OCI-LY7 (cell line): Measurements from ENCODE around the gene S100A1. TPM values are rescaled to one million over a fixed set of nuclear protein-coding genes. Genes with fewer than 3 reads are reported as not detected.
A peak's percentile ranks its signal among the peaks of the same experiment; 100 is the strongest.

Source experiments
- BruUV-seq: library from RNA; stranded (reverse); fragments of 400-500 nt; replicated peaks from 2 replicates; lab custom pipeline; 2021; lab: Mats Ljungman, UMichigan
- CTCF ChIA-PET: fragments of 300-600 bp; sonication (Branson Sonifier 250); formaldehyde crosslinking; loops from one replicate; lab custom pipeline; 2022; ENCODE audit warnings: antibody characterized with exemption; ENCODE audit not compliant: unreplicated experiment; lab: Charles Lee
- POLR2A ChIA-PET: fragments of 300-600 bp; sonication (Branson Sonifier 250); formaldehyde crosslinking; loops from one replicate; lab custom pipeline; 2022; ENCODE audit warnings: antibody characterized with exemption; lab: Charles Lee
- DNase-seq: peaks from one replicate; pipeline ENCODE4 v3.0.0-alpha.2; 2015; ENCODE audit warnings: low spot score
- H2AFZ ChIP-seq: fragments of 200-600 bp; sonication (generic), shearing (Covaris generic); 2 replicates; pipeline ENCODE4 v1.6.1; 2014; ENCODE audit warnings: mild to moderate bottlenecking, antibody characterized with exemption, low read length, moderate library complexity
- H3K27ac ChIP-seq: fragments of 200-600 bp; sonication (generic); 2 replicates; pipeline ENCODE4 v1.5.1; 2014; ENCODE audit warnings: mixed run types, low read depth, mild to moderate bottlenecking, moderate library complexity, low read length, inconsistent platforms; ENCODE audit not compliant: poor library complexity, severe bottlenecking
- H3K36me3 ChIP-seq: fragments of 200-600 bp; sonication (generic); 2 replicates; pipeline ENCODE4 v1.6.1; 2014; ENCODE audit warnings: mild to moderate bottlenecking, antibody characterized with exemption, low read length, moderate library complexity, mixed read lengths; ENCODE audit not compliant: insufficient read depth
- H3K4me1 ChIP-seq: fragments of 200-600 bp; sonication (generic); 2 replicates; pipeline ENCODE4 v1.5.1; 2014; ENCODE audit warnings: mild to moderate bottlenecking, low read length; ENCODE audit not compliant: insufficient read depth, poor library complexity, severe bottlenecking
- H3K4me2 ChIP-seq: fragments of 200-600 bp; sonication (generic); 2 replicates; pipeline ENCODE4 v1.6.1; 2014; ENCODE audit warnings: mild to moderate bottlenecking, low read length
- H3K4me3 ChIP-seq: fragments of 200-600 bp; sonication (generic); 2 replicates; pipeline ENCODE4 v1.5.1; 2014; ENCODE audit warnings: mild to moderate bottlenecking, low read depth, low read length; ENCODE audit not compliant: poor library complexity, severe bottlenecking
- H3K79me2 ChIP-seq: fragments of 200-600 bp; sonication (generic); 2 replicates; pipeline ENCODE4 v1.6.1; 2016; ENCODE audit warnings: low read depth, mild to moderate bottlenecking, low read length, moderate library complexity, mixed read lengths; ENCODE audit not compliant: insufficient read depth
- H3K9me2 ChIP-seq: fragments of 200-600 bp; sonication (generic); 2 replicates; pipeline ENCODE4 v1.6.1; 2016; ENCODE audit warnings: mild to moderate bottlenecking, low read length, mixed read lengths; ENCODE audit not compliant: insufficient read depth
- H3K9me3 ChIP-seq: fragments of 200-600 bp; sonication (generic); 2 replicates; pipeline ENCODE4 v1.6.1; 2014; ENCODE audit warnings: mild to moderate bottlenecking, mixed run types, low read length, mixed read lengths
- H4K20me1 ChIP-seq: fragments of 200-600 bp; sonication (generic); 2 replicates; pipeline ENCODE4 v1.6.1; 2014; ENCODE audit warnings: mild to moderate bottlenecking, antibody characterized with exemption, low read length, moderate library complexity, mixed read lengths; ENCODE audit not compliant: insufficient read depth
- EZH2phosphoT487 ChIP-seq: fragments of 200-600 bp; sonication (generic); IDR thresholded peaks from 2 replicates; pipeline ENCODE4 v1.6.1; 2018; ENCODE audit warnings: low read depth, borderline replicate concordance, mild to moderate bottlenecking, mixed run types, antibody characterized with exemption, low read length, moderate library complexity, mixed read lengths
- intact Hi-C: fragments of 100-400 bp; cut with micrococcal nuclease; formaldehyde crosslinking; loops from one replicate; pipeline ENCODE4 v1.10.0; 2022; ENCODE audit not compliant: unreplicated experiment
- total RNA-seq, 2 experiments: library from RNA; depleted of rRNA in 1 of 2; stranded (reverse); fragments of >200 nt in 1 of 2; shearing (Covaris generic) in 1 of 2; gene quantifications; 2 replicates each; pipeline ENCODE4 v1.2.3, GENCODE V29; 2014 to 2022
- TF ChIP-seq, protein P1 (sequence below): fragments of 200-600 bp; sonication (generic); conservative IDR thresholded peaks from 2 replicates; pipeline ENCODE4 v1.5.1; 2014; ENCODE audit warnings: mild to moderate bottlenecking, antibody characterized with exemption, low read length, moderate library complexity, mixed read lengths

The S100A1 gene
- total RNA-seq, 2 experiments from 2014 or later, result not detected

DNA sequence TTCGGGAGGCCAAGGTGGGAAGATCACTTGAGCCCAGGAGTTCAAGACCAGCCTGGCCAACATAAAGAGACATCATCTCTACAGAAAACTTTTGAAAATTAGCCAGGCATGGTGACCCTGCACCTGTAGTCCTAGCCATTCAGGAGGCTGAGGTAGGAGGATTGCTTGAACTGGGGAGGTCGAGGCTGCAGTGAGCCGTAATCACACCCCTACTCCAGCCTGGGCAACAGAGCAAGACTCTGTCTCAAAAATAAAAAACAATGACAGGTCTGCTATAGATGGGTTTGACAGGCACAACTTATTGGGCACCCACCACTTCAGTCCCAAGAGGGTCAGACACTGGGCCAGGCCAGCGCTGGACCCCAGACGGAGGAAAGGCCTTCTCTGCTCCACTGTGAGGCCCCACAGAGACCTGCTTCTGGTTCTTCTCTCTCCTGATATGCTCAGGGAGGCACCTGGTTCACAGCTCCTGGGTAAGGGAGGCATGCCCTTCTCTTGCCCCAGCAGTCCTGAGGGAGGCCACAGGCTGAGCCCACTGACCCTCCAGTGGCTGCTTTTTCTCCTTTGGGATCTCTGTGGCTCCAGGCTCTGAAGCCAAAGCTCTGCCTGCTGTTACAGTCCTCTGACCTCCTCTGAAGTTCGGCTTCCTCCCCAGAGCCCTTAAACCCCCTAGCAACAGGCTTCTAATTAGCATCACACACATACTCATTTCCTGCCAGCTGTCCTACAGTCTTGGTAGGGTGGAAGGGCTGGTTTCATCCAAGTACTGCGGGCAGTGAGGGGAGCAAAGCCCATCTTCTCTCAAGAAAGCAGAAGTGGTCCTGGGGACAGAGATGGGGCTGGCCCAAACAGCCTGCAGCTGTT lies 29.7 kb upstream of the S100A1 start:
- Histone ChIP-seq H3K27ac (peak overlapping the region; percentile 92), H3K9me3 (no peaks in the 10 kb centered on the region), H3K79me2 (no peaks in the 10 kb centered on the region), H3K4me2 (peak overlapping the region; percentile 86), H3K4me1 (peaks cover 29% of the 10 kb centered on the region), H3K4me3 (peak overlapping the region; percentile 56), H4K20me1 (no peaks in the 10 kb centered on the region), H3K9me2 (no peaks in the 10 kb centered on the region), H2AFZ (peak overlapping the region; percentile 65; the same call in 1 of the 2 replicates), H3K36me3 (no peaks in the 10 kb centered on the region)
- POLR2A ChIA-PET, result interaction anchor here (0.9 to 1.6 kb wide), 8 partner anchors 13 to 150 kb away, joined by 3 to 8 read pairs (median 4); partner anchors contain the start of gene CHTOP
- intact Hi-C loops, result loop anchor here (2.0 kb wide), 2 partner anchors 36 to 60 kb away; partner anchors contain the start of genes CHTOP and SNAPIN
- CTCF ChIA-PET, result interaction anchor here (0.5 to 1.1 kb wide), 3 partner anchors 34 to 129 kb away, joined by 3 read pairs; partner anchors contain the start of gene INTS3
- TSS peak; percentile 99 for BruUV-seq
- DNase-seq, result peak; percentile 98
- TF ChIP-seq EZH2phosphoT487, result no peak
- TF ChIP-seq, protein P1, sequence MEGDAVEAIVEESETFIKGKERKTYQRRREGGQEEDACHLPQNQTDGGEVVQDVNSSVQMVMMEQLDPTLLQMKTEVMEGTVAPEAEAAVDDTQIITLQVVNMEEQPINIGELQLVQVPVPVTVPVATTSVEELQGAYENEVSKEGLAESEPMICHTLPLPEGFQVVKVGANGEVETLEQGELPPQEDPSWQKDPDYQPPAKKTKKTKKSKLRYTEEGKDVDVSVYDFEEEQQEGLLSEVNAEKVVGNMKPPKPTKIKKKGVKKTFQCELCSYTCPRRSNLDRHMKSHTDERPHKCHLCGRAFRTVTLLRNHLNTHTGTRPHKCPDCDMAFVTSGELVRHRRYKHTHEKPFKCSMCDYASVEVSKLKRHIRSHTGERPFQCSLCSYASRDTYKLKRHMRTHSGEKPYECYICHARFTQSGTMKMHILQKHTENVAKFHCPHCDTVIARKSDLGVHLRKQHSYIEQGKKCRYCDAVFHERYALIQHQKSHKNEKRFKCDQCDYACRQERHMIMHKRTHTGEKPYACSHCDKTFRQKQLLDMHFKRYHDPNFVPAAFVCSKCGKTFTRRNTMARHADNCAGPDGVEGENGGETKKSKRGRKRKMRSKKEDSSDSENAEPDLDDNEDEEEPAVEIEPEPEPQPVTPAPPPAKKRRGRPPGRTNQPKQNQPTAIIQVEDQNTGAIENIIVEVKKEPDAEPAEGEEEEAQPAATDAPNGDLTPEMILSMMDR, result no peak

DNA sequence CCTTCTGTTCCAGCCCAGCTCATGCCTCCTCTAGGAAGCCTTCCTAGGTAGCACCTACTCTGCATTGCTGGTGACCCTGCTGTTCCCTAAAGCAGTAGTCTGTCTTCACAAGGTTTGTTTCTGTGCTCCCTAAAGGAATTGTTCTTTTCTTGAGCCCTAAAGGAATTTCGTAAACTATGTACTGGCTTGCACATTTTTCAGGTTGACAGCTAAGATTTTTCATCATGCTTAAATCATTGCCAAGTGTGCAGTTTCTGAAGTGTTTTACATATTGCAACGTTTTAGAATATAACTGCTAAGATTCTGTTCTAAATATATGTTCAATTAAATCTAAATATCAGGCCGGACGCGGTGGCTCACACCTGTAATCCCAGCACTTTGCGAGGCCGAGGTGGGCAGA lies 28.4 kb upstream of the S100A1 start:
- BruUV-seq, result no TSS peak
- H3K4me1 ChIP-seq, result peaks cover 29% of the 10 kb centered on the region
- intact Hi-C loops, result loop anchor here (2.0 kb wide), 2 partner anchors 35 to 59 kb away; partner anchors contain the start of genes CHTOP and SNAPIN
- no peaks in the 10 kb centered on the region for H3K9me2 ChIP-seq
- no peaks in the 10 kb centered on the region for H4K20me1 ChIP-seq
- POLR2A ChIA-PET, result interaction anchor here (0.6 to 1.2 kb wide), 3 partner anchors 21 to 33 kb away, joined by 3 to 4 read pairs (median 3); no protein-coding TSS in a partner anchor
- CTCF ChIA-PET, result no interaction called here
- H3K4me2 ChIP-seq, result no peak overlapping the region
- DNase-seq, result no peak
- H3K9me3 ChIP-seq, result no peaks in the 10 kb centered on the region
- no peaks in the 10 kb centered on the region for H3K36me3 ChIP-seq
- TF ChIP-seq, protein P1, result no peak
- TF ChIP-seq EZH2phosphoT487, result no peak
- H3K27ac ChIP-seq, result peak overlapping the region; percentile 92
- no peak overlapping the region for H3K4me3 ChIP-seq
- no peaks in the 10 kb centered on the region for H3K79me2 ChIP-seq
- peak overlapping the region; percentile 29; the same call in 1 of the 2 replicates for H2AFZ ChIP-seq
